GM12865 (cell line): ENCODE results near the gene RFT1.

Source experiments
- DNase-seq: peaks from one replicate; pipeline ENCODE4 v3.0.0; 2010; ENCODE audit warnings: low read depth
- H3K4me3 ChIP-seq: 2 replicates; pipeline ENCODE4 v1.5.1; 2011; ENCODE audit warnings: mild to moderate bottlenecking, low read depth, low read length, control low read depth
- TF ChIP-seq, protein P1 (sequence below): IDR thresholded peaks from 2 replicates; pipeline ENCODE4 v1.5.1; 2011; ENCODE audit warnings: low read length, control low read depth, low read depth, inconsistent platforms; ENCODE audit not compliant: insufficient read depth; ENCODE audit errors: missing control alignments

Gene RFT1

DNA sequence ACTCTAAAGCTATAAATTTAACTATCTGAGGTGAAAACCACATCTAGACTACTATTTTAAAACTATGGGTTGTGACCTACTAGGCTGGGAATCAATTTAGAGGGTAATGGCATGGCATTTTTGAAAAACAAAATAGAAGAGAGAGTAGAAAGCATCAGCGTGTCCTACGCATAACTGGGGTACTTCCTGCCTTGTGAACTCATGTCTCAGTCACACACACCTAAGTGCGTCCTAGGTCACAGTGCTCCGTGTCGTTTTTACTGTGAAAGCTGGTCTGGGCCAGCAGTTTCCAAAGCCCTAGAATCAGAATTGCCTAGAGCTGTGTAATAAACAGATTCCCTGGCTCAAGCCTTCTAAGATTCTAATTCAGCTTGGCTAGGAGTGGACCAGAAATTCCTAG, 32.3 kb downstream of the RFT1 start:
- DNase-seq, result no peak

DNA sequence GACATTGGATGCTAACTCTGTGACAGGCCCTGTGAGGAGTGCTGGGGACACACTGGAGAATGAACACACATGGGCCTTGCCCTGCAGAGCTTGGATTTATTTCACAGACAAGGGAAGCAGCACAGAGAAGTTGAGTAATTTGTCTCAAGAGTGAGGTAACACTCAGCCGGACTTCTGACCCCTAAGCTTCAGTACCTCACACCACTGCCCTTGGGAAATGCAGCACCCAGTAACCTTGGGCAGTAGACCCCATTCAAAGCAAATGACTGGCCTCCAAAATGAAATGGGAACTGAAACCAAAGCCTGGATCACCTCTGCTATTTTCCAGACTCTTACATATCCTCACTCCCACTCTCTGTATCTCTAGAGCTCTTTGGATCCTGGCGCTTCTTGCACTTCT, 37.3 kb downstream of the RFT1 start:
- no peak overlapping the region for H3K4me3 ChIP-seq
- TF ChIP-seq, protein P1, sequence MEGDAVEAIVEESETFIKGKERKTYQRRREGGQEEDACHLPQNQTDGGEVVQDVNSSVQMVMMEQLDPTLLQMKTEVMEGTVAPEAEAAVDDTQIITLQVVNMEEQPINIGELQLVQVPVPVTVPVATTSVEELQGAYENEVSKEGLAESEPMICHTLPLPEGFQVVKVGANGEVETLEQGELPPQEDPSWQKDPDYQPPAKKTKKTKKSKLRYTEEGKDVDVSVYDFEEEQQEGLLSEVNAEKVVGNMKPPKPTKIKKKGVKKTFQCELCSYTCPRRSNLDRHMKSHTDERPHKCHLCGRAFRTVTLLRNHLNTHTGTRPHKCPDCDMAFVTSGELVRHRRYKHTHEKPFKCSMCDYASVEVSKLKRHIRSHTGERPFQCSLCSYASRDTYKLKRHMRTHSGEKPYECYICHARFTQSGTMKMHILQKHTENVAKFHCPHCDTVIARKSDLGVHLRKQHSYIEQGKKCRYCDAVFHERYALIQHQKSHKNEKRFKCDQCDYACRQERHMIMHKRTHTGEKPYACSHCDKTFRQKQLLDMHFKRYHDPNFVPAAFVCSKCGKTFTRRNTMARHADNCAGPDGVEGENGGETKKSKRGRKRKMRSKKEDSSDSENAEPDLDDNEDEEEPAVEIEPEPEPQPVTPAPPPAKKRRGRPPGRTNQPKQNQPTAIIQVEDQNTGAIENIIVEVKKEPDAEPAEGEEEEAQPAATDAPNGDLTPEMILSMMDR, result no peak
- no peak for DNase-seq

More for the DNA sequence above, 32.3 kb downstream of the RFT1 start:
- no peak overlapping the region for H3K4me3 ChIP-seq
- TF ChIP-seq, protein P1, result no peak

DNA sequence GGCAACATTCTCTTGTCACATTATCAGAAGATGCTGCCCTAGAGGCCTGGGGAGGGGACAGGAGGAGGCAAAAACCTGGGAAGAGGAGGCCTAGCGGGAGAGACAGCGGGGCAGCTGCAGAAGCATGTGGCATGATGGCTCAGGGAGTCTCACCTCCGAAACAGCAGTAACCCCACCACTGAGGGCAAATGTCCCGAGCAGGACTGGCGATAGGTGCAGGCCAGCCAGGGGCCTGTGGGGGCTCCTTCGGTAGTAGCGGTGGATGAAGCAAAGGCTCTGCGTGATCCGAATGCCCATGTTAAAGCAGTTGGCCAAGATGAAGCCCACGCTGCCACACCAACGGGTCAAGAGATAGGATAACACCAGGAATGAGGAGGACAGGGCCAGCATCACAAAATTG, 38.0 kb downstream of the RFT1 start:
- H3K4me3 ChIP-seq, result no peak overlapping the region

DNA sequence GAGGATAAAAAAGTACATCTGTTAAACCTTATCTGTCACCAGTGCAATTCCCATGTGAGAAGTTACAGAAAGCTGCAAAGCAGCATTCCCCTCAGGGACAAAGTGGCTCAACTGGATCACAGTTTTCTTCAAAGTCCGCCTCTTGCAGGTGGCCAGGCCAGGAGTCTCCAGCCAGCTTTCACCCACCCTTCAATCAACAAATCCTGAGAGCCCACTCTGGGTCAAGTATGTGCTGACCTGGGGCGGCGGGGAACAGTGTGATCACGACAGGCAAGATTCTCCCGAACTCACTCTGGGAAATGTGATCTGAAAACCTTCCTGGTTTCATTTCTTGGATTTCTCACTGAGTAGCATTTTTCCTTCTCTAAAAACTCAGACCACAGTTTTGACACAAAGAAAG, 39.2 kb downstream of the RFT1 start:
- TF ChIP-seq, protein P1, result no peak
- DNase-seq, result no peak
- H3K4me3 ChIP-seq, result no peak overlapping the region

More for the DNA sequence above, 38.0 kb downstream of the RFT1 start:
- no peak for DNase-seq
- TF ChIP-seq, protein P1, result no peak

DNA sequence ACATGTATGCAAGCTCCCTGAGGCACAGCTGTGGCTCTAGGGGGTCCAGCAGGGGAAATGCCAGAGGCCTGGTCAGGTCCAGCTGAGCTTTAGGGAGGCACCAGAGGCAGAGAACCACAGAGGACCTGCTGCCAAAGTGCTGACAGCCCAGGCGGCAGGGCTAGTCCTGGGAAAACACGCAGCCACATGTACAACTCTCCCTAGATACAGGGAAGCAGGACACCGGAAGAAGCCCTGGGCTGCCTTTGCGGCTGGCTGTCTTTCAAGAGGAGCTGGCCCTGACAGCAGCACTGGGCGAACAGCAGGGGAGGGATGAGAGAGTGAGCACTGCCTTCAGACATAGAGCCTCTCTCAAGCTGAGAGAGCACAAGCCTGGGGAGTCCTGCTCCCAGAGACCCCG, 40.7 kb downstream of the RFT1 start:
- no peak for DNase-seq
- no peak overlapping the region for H3K4me3 ChIP-seq
- TF ChIP-seq, protein P1, result no peak

DNA sequence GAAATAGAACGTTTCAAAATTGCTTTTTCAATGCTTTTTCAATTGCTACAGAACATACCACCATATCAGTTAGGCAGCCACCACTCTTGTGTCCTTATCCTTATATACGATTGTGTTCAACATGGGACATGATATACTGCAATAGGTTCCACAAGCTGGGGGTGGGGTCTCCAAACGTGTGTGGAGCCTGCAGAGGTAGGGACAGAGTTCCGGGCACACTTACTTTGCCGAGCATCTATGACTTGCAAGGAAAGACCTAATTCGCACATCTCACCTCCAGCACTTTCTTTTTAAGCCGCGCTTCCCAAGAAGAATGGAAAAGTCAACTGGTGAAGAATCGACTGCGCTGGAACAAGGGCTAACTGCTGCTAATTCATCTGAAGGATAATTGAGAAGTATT, 44.8 kb downstream of the RFT1 start:
- TF ChIP-seq, protein P1, result no peak
- no peak overlapping the region for H3K4me3 ChIP-seq
- DNase-seq, result no peak

DNA sequence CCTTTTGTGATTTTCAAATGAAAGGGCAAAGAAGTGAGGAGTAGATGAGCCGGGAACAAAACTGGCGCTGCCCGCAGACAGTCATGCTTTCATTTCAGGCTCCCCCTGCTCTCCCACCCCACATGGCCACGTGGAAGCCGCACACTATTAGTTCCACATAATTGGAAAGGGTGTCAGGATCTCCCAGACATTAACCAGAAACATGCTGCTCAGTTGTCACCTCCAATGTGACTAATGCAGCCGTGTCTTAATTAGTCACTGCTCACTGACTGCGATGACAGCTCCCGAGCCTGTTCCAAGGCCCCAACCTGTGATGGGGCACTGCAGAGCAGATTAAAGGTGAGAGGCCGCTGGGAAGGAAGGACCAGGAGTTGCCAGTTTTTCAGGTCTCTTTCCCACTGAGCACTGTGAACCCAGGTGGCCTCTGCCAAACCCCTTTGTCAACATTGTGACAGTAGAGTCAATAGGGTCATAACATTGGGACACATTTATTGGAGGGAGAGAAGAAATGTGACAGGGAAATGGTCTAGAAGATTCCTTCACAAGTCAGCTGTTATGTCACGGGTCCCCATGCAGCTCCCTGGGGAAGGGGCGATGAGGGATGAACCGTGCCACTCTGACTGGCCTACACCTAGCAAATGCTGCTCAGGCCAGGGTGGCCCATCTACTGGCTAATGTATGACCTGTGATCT, 45.8 kb downstream of the RFT1 start:
- H3K4me3 ChIP-seq, result no peak overlapping the region
- TF ChIP-seq, protein P1, result no peak
- DNase-seq, result no peak
